Neural cell (in vitro differentiated cells): Measurements from ENCODE around the gene POMT2.

Experiments
- CTCF ChIP-seq: fragments of 450-650 bp; IDR thresholded peaks from 2 replicates; pipeline ENCODE4 v1.5.1; 2014; ENCODE audit warnings: antibody characterized with exemption, mild to moderate bottlenecking, moderate library complexity; ENCODE audit not compliant: poor library complexity, severe bottlenecking
- EP300 ChIP-seq: fragments of 450-650 bp; conservative IDR thresholded peaks from 2 replicates; pipeline ENCODE4 v1.6.1; 2014; ENCODE audit warnings: antibody characterized with exemption, mild to moderate bottlenecking, moderate library complexity; ENCODE audit not compliant: poor library complexity, severe bottlenecking
- EZH2 ChIP-seq: fragments of 200-600, 300-800 bp; shearing (Covaris generic), sonication (generic); IDR thresholded peaks from 2 replicates; pipeline ENCODE4 v1.6.1; 2014; ENCODE audit warnings: antibody characterized with exemption, low read length, borderline replicate concordance, mild to moderate bottlenecking; ENCODE audit not compliant: insufficient read depth, poor library complexity, severe bottlenecking
- MXI1 ChIP-seq: fragments of 450-650 bp; conservative IDR thresholded peaks from 2 replicates; pipeline ENCODE4 v1.6.1; 2014; ENCODE audit warnings: antibody characterized with exemption, mild to moderate bottlenecking; ENCODE audit not compliant: poor library complexity, severe bottlenecking
- POLR2AphosphoS5 ChIP-seq: IDR thresholded peaks from 2 replicates; pipeline ENCODE4 v1.6.1; 2012
- RAD21 ChIP-seq: fragments of 450-650 bp; conservative IDR thresholded peaks from 2 replicates; pipeline ENCODE4 v1.6.1; 2014; ENCODE audit warnings: antibody characterized with exemption, mild to moderate bottlenecking, moderate library complexity
- SMC3 ChIP-seq: fragments of 450-650 bp; conservative IDR thresholded peaks from 2 replicates; pipeline ENCODE4 v1.6.1; 2014; ENCODE audit warnings: antibody characterized with exemption, mild to moderate bottlenecking, moderate library complexity; ENCODE audit not compliant: poor library complexity
- TAF1 ChIP-seq: IDR thresholded peaks from 2 replicates; pipeline ENCODE4 v1.6.1; 2012; ENCODE audit warnings: low read depth

GRCh38 chr14:77353469-77354141 is 32.9 kb upstream of the POMT2 start:
- TF ChIP-seq TAF1 (no peak), RAD21 (no peak), CTCF (no peak), POLR2AphosphoS5 (no peak), SMC3 (no peak), MXI1 (no peak), EP300 (no peak), EZH2 (no peak)
